ENCODE measurements around the gene HDGF. TPM values are rescaled to one million over a fixed set of nuclear protein-coding genes. Genes with fewer than 3 reads are reported as not detected.

Gene HDGF
- total RNA-seq, 2 experiments from 2014 or later, result 222 to 229 TPM

DNA sequence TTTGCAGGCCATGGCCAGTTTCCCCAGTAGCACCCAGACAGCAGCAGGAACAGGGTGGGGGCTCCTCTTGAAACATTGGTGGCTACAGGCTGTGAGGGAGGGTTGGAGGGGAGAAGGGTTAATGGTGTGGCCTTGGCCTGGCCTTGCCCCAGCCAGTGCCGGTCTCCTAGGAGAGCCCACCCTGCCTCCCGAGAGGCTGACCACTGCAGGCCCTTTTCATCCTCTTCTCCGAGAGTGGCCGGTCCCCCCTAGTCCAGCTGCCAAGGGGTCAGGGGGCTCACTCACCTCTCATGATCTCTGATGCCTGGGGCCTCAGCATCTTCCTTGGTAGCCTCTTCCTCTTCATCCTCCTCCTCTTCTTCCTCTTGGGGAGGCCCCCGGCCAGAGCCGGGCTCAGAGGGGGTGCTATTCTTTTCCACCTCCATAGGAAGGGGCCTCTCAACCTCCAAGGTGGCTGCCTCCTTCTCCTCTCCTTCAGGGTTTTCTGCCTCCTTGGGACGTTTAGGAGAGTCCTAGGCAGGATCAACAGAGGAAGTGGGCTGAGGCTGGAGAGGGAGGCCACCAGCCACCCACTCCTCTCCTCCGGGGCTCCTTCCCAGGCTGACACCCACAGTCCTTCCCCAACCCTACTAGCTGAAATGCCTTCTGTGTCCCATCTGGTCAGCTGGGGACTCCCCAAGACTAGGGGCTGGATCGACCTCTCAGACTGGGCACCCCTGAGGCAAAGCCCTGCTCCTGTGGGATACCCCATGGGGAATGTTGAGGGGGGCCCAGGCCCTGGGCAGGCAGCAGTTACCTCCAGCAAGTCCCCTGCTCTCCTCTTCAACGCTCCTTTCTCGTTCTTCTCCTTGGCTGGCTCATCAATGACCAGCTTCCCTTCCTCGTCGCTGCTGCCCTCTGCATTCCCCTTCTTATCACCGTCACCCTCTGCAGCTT, 7.8 kb downstream of the HDGF start:
- Mint-ChIP-seq H3K27me3 (no peaks in the 10 kb centered on the region), H3K4me1 (peaks cover 89% of the 10 kb centered on the region)
- CTCF ChIA-PET, result interaction anchor here (3.6 kb wide), 1 partner anchor 16 kb away, joined by 78 read pairs; the partner anchor contains the start of genes ISG20L2 and METTL25B

DNA sequence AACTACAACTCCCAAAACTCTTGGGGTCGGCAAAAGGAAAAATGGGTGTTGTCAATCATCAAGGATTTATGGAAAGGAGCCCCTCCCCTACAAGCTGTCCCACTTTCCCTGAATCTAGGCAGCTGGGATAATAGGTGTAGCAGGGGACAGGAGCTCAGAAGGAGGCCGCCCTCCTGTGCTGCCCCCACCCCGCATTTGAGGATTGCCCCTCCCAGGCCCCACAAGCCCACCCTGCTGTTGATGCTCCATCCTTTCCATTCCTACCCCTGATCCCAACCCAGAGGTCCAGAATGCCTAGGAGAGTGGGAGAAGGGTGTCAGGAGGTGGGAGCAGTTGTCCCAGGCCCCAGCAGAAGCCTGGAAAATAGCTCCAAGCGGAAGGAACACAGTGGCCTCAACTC, 8.7 kb downstream of the HDGF start:
- peak overlapping the region; percentile 97 for H3K27ac Mint-ChIP-seq
- no peaks in the 10 kb centered on the region for H3K27me3 Mint-ChIP-seq
- ChIA-PET CTCF (interaction anchor here (0.8 to 3.6 kb wide), 3 partner anchors 9 to 15 kb away, joined by 3 to 78 read pairs (median 3); partner anchors contain the start of genes HDGF, ISG20L2 and METTL25B), POLR2A (interaction anchor here (2.2 to 5.4 kb wide), 4 partner anchors 8 to 74 kb away, joined by 8 to 150 read pairs (median 82); partner anchors contain the start of genes HDGF, ISG20L2, METTL25B and PRCC)
- no peak overlapping the region for H3K4me3 Mint-ChIP-seq
- H3K36me3 Mint-ChIP-seq (ENCODE audit: low read depth), result peaks cover 67% of the 10 kb centered on the region
- peaks cover 83% of the 10 kb centered on the region for H3K4me1 Mint-ChIP-seq
- no peaks in the 10 kb centered on the region for H3K9me3 Mint-ChIP-seq
- DNase-seq, result no peak

More for the DNA sequence above, 7.8 kb downstream of the HDGF start:
- H3K36me3 Mint-ChIP-seq (ENCODE audit: low read depth), result peaks cover 65% of the 10 kb centered on the region
- no peak overlapping the region for H3K4me3 Mint-ChIP-seq
- no peak for DNase-seq
- peak overlapping the region; percentile 97 for H3K27ac Mint-ChIP-seq
- H3K9me3 Mint-ChIP-seq, result no peaks in the 10 kb centered on the region
- POLR2A ChIA-PET, result interaction anchor here (3.6 to 5.4 kb wide), 4 partner anchors 8 to 24 kb away, joined by 39 to 150 read pairs (median 82); partner anchors contain the start of genes HDGF, ISG20L2, METTL25B and PRCC

DNA sequence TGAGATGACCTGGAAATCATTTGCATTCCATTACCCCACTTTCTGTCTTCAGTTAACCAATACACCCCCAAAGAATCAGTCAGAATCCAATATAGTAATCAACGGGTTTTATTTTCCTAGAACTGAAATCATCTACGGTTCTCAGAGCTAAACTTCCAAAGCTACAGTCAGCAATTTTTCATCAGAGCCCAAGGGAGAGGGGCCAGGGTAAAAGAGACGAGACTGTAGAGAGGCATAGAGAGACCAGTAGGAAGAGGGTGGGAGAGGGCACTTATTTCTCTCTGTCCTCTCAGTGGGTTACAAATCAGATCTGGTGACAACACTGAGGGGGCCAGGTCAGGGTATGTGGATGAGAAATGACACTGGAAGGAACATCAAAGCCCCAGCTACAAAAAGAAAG, 9.5 kb downstream of the HDGF start:
- Mint-ChIP-seq H3K9me3 (no peaks in the 10 kb centered on the region), H3K36me3 (ENCODE audit: low read depth) (peaks cover 66% of the 10 kb centered on the region), H3K4me1 (peaks cover 76% of the 10 kb centered on the region), H3K27ac (peak overlapping the region; percentile 97), H3K27me3 (no peaks in the 10 kb centered on the region), H3K4me3 (peak overlapping the region; percentile 99)
- POLR2A ChIA-PET, result interaction anchor here (2.2 to 5.4 kb wide), 4 partner anchors 9 to 75 kb away, joined by 8 to 150 read pairs (median 82); partner anchors contain the start of genes HDGF, ISG20L2, METTL25B and PRCC
- no peak for DNase-seq
- CTCF ChIA-PET, result interaction anchor here (0.7 to 3.6 kb wide), 6 partner anchors 10 to 97 kb away, joined by 3 to 78 read pairs (median 3); partner anchors contain the start of genes HDGF, ISG20L2 and METTL25B

DNA sequence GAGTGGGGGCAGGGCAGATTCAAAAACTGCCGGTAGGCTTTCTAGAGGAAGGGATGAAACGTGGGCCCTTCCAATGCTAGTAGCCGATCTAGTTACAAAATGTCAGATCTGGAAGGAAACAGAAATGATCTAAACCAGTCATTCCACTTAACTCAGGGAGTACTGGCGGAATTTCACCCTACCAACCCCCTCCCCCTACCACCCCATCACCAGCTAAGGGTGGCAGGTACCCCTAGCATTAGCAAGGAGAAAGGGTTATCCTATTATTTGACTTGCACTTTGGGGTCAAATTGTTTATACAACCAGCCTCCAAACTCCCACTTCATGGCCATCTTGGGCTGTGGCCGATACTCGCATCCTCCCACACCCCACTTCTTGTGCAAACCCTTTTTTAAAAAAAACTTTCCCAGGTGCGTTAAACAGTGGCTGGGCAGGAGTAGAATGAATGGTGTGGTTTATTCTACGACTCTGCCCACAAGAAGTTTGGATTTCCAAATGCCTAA, 9.9 kb downstream of the HDGF start:
- H3K9me3 Mint-ChIP-seq, result no peaks in the 10 kb centered on the region
- peak overlapping the region; percentile 99 for H3K4me3 Mint-ChIP-seq
- CTCF ChIA-PET, result interaction anchor here (0.7 to 3.6 kb wide), 15 partner anchors 10 to 261 kb away, joined by 3 to 78 read pairs (median 3); partner anchors contain the start of genes HDGF, ISG20L2, METTL25B and NTRK1
- peaks cover 66% of the 10 kb centered on the region for H3K36me3 Mint-ChIP-seq (ENCODE audit: low read depth)
- DNase-seq, result peak; percentile 37
- no peaks in the 10 kb centered on the region for H3K27me3 Mint-ChIP-seq
- peaks cover 72% of the 10 kb centered on the region for H3K4me1 Mint-ChIP-seq
- H3K27ac Mint-ChIP-seq, result peak overlapping the region; percentile 97
- POLR2A ChIA-PET, result interaction anchor here (0.6 to 5.4 kb wide), 7 partner anchors 10 to 118 kb away, joined by 3 to 150 read pairs (median 8); partner anchors contain the start of genes HDGF, INSRR, ISG20L2 and METTL25B

DNA sequence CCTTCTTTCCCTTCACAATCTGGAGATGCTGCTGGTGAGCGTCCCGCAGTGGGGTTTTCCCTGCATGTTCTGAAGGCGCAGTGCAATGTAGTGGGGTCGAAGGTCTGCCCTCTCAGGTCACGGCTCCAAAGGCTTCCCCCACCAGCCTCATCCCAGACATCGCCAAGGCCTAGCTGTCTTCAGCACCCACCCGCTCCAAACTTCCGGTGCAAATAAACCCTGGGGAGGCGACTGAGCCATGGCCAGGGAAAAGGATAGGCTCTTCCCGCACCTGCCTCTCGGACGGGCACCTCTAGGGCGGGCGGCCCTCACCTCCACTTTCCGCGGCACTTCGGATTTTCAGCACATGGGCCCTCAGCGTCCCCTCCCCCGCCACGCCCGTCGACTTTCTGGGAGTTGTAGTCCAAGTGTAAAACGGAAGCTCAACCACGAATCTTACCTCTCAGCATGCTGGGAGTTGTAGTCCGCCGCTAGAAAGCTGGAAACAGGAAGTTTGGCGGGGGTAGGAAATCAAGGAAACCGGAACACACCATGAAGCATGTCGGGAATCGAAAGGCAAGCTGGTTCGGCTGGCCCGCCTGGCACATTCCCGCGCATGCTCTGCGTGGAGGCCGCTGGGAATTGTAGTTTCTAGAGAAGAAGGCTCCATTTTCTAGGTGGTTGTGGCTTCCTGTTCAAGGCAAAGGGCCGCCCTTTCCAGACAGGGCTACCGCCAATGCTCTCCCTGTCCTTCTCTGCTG, 10.6 kb downstream of the HDGF start, which contains the start of gene MRPL24:
Gene MRPL24 (minus strand): TSS at position 348 of the 740 bp plus-strand sequence. CDS start 2,384 bp downstream, outside the sequence.
- H3K36me3 Mint-ChIP-seq (ENCODE audit: low read depth), result peaks cover 63% of the 10 kb centered on the region
- CTCF ChIA-PET, result interaction anchor here (0.5 to 3.6 kb wide), 15 partner anchors 9 to 260 kb away, joined by 3 to 78 read pairs (median 3); partner anchors contain the start of genes HDGF, ISG20L2, METTL25B and NTRK1
- POLR2A ChIA-PET, result interaction anchor here (0.6 to 5.4 kb wide), 7 partner anchors 10 to 118 kb away, joined by 3 to 150 read pairs (median 8); partner anchors contain the start of genes HDGF, INSRR, ISG20L2 and METTL25B
- H3K27me3 Mint-ChIP-seq, result no peaks in the 10 kb centered on the region
- peak within 1 kb of the TSS; percentile 99 for H3K4me3 Mint-ChIP-seq
- H3K27ac Mint-ChIP-seq, result peak within 1 kb of the TSS; percentile 97
- DNase-seq, result peak; percentile 98
- no peaks in the 10 kb centered on the region for H3K9me3 Mint-ChIP-seq
- peaks cover 66% of the 10 kb centered on the region for H3K4me1 Mint-ChIP-seq

DNA sequence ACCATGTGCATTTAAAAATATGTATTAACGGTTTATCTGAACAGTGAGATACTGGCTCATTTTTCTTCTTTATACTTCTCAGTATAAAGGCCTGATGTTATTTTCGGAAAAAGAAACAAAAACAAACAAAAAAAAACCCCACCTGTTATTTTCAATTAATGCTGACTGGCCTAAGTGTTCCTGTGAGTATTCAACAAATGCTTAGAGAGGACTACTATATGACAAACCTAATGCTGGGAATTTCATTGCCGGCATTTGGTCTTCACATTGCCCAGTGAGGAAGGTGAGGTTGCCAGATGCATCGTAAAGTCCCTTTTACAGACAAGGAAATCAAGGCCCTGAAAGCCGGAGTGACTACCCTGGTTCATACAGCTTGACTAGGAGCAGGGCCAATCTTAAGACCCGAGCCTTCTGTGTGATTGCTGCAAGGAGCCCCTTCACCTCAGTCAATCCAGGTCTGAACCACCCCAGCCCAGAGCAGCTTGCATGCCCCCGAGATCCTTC, 11.2 kb downstream of the HDGF start:
- Mint-ChIP-seq H3K36me3 (ENCODE audit: low read depth) (peaks cover 57% of the 10 kb centered on the region), H3K9me3 (no peaks in the 10 kb centered on the region), H3K4me3 (peak overlapping the region; percentile 99), H3K27ac (peak overlapping the region; percentile 97), H3K27me3 (no peaks in the 10 kb centered on the region), H3K4me1 (peaks cover 59% of the 10 kb centered on the region)
- POLR2A ChIA-PET, result interaction anchor here (1.3 to 5.4 kb wide), 4 partner anchors 11 to 68 kb away, joined by 6 to 150 read pairs (median 82); partner anchors contain the start of genes HDGF, ISG20L2, METTL25B and PRCC
- no peak for DNase-seq
- CTCF ChIA-PET, result interaction anchor here (0.5 to 3.6 kb wide), 11 partner anchors 11 to 260 kb away, joined by 3 to 78 read pairs (median 4); partner anchors contain the start of genes HDGF, ISG20L2, METTL25B and NTRK1

DNA sequence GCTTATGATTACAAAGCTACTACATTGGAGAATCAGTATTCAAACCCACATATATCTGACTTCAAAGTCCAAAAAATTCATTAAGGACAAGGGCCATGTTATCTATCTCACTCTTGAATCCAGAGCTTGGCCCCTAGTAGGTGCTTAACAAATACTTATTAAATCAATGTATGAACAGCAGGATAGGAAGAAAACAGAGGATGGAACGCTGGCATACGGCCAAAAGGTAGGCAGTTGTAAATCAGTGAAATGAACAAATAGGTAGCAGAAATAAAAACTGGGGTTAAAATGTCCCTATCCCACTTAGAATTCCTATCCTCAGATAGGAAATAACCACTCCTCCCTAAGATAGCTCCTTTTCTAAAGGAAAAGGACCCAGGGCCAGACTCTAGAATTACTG, 12.6 kb downstream of the HDGF start:
- no peak for DNase-seq
- H3K27me3 Mint-ChIP-seq, result no peaks in the 10 kb centered on the region
- H3K36me3 Mint-ChIP-seq (ENCODE audit: low read depth), result peaks cover 46% of the 10 kb centered on the region
- POLR2A ChIA-PET, result interaction anchor here (5.4 kb wide), 1 partner anchor 10 kb away, joined by 150 read pairs; the partner anchor contains the start of genes ISG20L2 and METTL25B
- no peaks in the 10 kb centered on the region for H3K9me3 Mint-ChIP-seq
- no peak overlapping the region for H3K27ac Mint-ChIP-seq
- CTCF ChIA-PET, result interaction anchor here (1.3 kb wide), 2 partner anchors 9 to 13 kb away, joined by 3 to 9 read pairs; no protein-coding TSS in a partner anchor
- H3K4me1 Mint-ChIP-seq, result peaks cover 49% of the 10 kb centered on the region
- H3K4me3 Mint-ChIP-seq, result peak overlapping the region; percentile 0

DNA sequence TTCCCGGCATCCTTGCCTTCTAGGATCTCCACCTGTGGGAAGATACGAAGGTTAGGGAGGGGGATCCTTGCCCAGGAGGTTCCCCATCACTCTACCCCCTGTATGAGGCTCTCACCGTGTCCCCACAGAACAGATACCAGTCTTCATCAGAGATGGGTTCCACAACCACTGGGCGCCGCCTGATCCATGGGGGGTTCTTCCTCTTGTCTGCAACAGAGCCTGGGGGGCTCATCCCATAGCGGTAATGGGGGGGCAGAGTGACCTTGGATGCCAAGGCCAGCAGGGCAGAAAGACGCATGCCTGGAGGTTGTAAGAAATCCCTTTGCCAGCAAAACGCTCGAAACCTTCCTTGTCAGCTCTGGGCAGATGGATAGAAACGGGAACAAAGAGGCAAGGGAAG, 13.1 kb downstream of the HDGF start:
- H3K9me3 Mint-ChIP-seq, result no peaks in the 10 kb centered on the region
- no peak overlapping the region for H3K4me3 Mint-ChIP-seq
- no peak overlapping the region for H3K27ac Mint-ChIP-seq
- H3K27me3 Mint-ChIP-seq, result no peaks in the 10 kb centered on the region
- ChIA-PET POLR2A (interaction anchor here (5.4 kb wide), 1 partner anchor 10 kb away, joined by 150 read pairs; the partner anchor contains the start of genes ISG20L2 and METTL25B), CTCF (interaction anchor here (1.3 kb wide), 2 partner anchors 8 to 12 kb away, joined by 3 to 9 read pairs; no protein-coding TSS in a partner anchor)
- DNase-seq, result no peak
- H3K36me3 Mint-ChIP-seq (ENCODE audit: low read depth), result peaks cover 41% of the 10 kb centered on the region
- H3K4me1 Mint-ChIP-seq, result peaks cover 44% of the 10 kb centered on the region

DNA sequence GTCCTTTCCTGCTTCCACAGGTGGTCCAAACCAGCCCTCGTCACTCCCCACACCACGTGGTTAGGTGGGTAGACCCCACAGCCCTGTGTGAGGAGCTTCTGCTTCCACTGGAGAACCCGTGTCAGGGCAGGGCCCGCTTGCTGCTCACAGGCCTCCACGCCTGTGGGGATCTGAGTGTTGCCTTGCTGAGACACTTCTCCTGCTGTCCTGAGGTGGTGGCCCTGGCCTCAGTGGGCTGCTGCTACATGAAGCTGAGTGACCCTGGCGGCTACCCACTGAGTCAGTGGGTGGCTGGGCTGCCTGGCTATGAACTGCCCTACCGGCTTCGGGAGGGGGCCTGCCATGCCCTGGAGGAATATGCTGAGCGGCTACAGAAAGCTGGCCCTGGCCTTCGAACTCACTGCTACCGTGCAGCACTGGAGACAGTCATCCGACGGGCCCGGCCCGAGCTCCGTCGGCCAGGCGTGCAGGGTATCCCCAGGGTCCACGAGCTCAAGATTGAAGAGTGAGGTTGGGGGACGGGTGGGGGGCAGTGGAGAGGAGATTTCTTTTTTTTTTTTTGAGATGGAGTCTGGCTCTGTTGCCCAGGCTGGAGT, 17.4 kb downstream of the HDGF start:
- peaks cover 22% of the 10 kb centered on the region for H3K4me1 Mint-ChIP-seq
- peaks cover 27% of the 10 kb centered on the region for H3K36me3 Mint-ChIP-seq (ENCODE audit: low read depth)
- H3K9me3 Mint-ChIP-seq, result no peaks in the 10 kb centered on the region
- no peaks in the 10 kb centered on the region for H3K27me3 Mint-ChIP-seq
- DNase-seq, result no peak
- no peak overlapping the region for H3K27ac Mint-ChIP-seq
- ChIA-PET POLR2A (interaction anchor here (1.2 to 1.6 kb wide), 2 partner anchors 8 to 18 kb away, joined by 4 to 7 read pairs; partner anchors contain the start of gene HDGF), CTCF (interaction anchor here (0.6 kb wide), 1 partner anchor 45 kb away, joined by 5 read pairs; no protein-coding TSS in a partner anchor)
- no peak overlapping the region for H3K4me3 Mint-ChIP-seq

DNA sequence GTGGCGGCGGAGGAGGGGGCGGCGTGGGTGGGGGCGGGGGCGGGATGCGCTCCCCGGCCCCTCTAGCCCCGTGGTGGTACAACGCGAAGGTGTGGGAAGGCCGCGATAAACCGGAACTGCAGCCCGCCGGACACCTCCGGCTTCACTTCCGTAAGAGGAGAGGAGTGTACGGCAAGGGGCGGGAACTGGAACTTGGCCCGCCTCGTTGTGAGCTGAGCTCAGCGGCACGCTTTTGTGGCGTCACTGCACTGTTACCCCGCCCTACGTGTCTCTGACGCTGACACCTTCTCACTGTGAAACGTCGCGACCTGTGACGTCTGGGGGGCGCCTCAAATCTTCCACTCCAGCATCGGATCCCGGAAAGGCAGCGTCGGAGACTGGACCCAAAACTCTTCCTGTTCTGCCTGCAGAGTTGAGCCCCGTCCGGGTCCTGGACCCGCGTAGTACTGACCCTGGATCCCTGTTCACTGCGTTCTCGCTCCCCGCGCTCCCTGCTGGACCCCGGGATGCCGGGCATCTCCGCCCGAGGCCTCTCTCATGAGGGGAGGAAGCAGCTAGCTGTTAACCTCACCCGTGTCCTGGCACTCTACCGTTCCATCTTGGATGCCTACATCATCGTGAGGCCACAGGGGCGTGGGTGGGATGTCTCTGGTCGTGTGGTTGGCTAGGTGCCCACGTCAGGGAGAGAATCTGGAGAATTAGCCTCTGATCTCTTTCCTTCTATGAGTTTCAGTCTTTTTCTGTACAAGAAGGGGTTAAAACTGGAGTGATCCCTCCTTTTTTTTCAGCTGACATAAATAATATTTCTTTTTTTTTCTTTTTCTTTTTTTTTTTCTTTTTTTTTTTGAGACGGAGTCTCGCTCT, 22.6 kb downstream of the HDGF start, which contains the start of gene ISG20L2:
Gene ISG20L2 (minus strand): TSS at position 168 of the 864 bp plus-strand sequence. CDS start 1,114 bp downstream, outside the sequence.
- Mint-ChIP-seq H3K9me3 (no peaks in the 10 kb centered on the region), H3K36me3 (ENCODE audit: low read depth) (peaks cover 35% of the 10 kb centered on the region), H3K27me3 (no peaks in the 10 kb centered on the region), H3K4me3 (no peak within 1 kb of the TSS), H3K4me1 (peaks cover 24% of the 10 kb centered on the region), H3K27ac (no peak within 1 kb of the TSS)
- ChIA-PET POLR2A (interaction anchor here (0.6 to 8.9 kb wide), 25 partner anchors 8 to 272 kb away, joined by 3 to 150 read pairs (median 5); partner anchors contain the start of genes GPATCH4, HDGF, MRPL24 and NTRK1), CTCF (interaction anchor here (0.6 to 6.7 kb wide), 15 partner anchors 9 to 162 kb away, joined by 3 to 212 read pairs (median 27); partner anchors contain the start of genes HDGF, INSRR, MRPL24 and NES)
- DNase-seq, result peak; percentile 98
